Hepatocyte (in vitro differentiated cells): ENCODE results near the gene PRRC2C. TPM values are rescaled to one million over a fixed set of nuclear protein-coding genes. Genes with fewer than 3 reads are reported as not detected.
"Not testable (repeated sequence)": the region's sequence is repeated elsewhere in the genome, so short reads cannot be mapped to it uniquely, and the experiment has no call there.

Experiments
- DNase-seq: peaks from one replicate; pipeline ENCODE4 v3.0.0-alpha.2; 2016; ENCODE audit warnings: low spot score
- H2AFZ ChIP-seq: fragments of 200-600 bp; sonication (generic); 2 replicates; pipeline ENCODE4 v1.6.0; 2016; ENCODE audit warnings: antibody characterized with exemption, mild to moderate bottlenecking
- H3K27ac ChIP-seq: fragments of 200-600 bp; sonication (generic); 2 replicates; pipeline ENCODE4 v1.5.1; 2016; ENCODE audit warnings: mild to moderate bottlenecking
- H3K27me3 ChIP-seq: fragments of 200-600 bp; sonication (generic); 2 replicates; pipeline ENCODE4 v1.6.1; 2016
- H3K36me3 ChIP-seq: fragments of 200-600 bp; sonication (generic); replicated peaks from 2 replicates; pipeline ENCODE4 v1.5.1; 2016; ENCODE audit warnings: low read depth; ENCODE audit not compliant: insufficient read depth
- H3K4me1 ChIP-seq: fragments of 200-600 bp; sonication (generic); 2 replicates; pipeline ENCODE4 v1.5.1; 2016; ENCODE audit warnings: mild to moderate bottlenecking, moderate library complexity; ENCODE audit not compliant: insufficient read depth
- H3K4me2 ChIP-seq: fragments of 200-600 bp; sonication (generic); 2 replicates; pipeline ENCODE4 v1.6.0; 2016
- H3K4me3 ChIP-seq: fragments of 200-600 bp; sonication (generic); 2 replicates; pipeline ENCODE4 v1.5.1; 2016; ENCODE audit warnings: mild to moderate bottlenecking
- H3K79me2 ChIP-seq: fragments of 200-600 bp; sonication (generic); 2 replicates; pipeline ENCODE4 v1.6.0; 2017; ENCODE audit warnings: mild to moderate bottlenecking
- H3K9me2 ChIP-seq: fragments of 200-600 bp; sonication (generic); replicated peaks from 2 replicates; pipeline ENCODE4 v1.6.0; 2017; ENCODE audit warnings: mild to moderate bottlenecking; ENCODE audit not compliant: insufficient read depth
- H3K9me3 ChIP-seq: fragments of 200-600 bp; sonication (generic); 2 replicates; pipeline ENCODE4 v1.5.1; 2016; ENCODE audit warnings: low read depth, mild to moderate bottlenecking
- H4K20me1 ChIP-seq: fragments of 200-600 bp; sonication (generic); 2 replicates; pipeline ENCODE4 v1.6.0; 2016; ENCODE audit warnings: mild to moderate bottlenecking; ENCODE audit not compliant: insufficient read depth, poor library complexity, severe bottlenecking
- CTCF ChIP-seq: fragments of 200-600 bp; sonication (generic); IDR thresholded peaks from 2 replicates; pipeline ENCODE4 v1.5.1; 2016; ENCODE audit warnings: antibody characterized with exemption, mild to moderate bottlenecking; ENCODE audit not compliant: poor library complexity
- EZH2 ChIP-seq: fragments of 200-600 bp; sonication (generic); IDR thresholded peaks from 2 replicates; pipeline ENCODE4 v1.6.1; 2016; ENCODE audit warnings: antibody characterized with exemption, mild to moderate bottlenecking, borderline replicate concordance
- EZH2phosphoT487 ChIP-seq: fragments of 200-600 bp; sonication (generic); IDR thresholded peaks from one replicate; pipeline ENCODE4 v1.6.1; 2018; ENCODE audit warnings: antibody characterized with exemption, mild to moderate bottlenecking, low read depth, moderate library complexity; ENCODE audit not compliant: unreplicated experiment, severe bottlenecking
- WGBS: methylation state at CpG from one replicate; pipeline ENCODE4 v1.1.6; 2016; ENCODE audit warnings: low lambda C conversion rate; ENCODE audit errors: missing lambda C conversion rate; 5-methylcytosine and 5-hydroxymethylcytosine counted together
- polyA plus RNA-seq: library from polyadenylated mRNA; unstranded; fragments of >200 nt; fragmentation: Nextera tagmentation; extraction: Ambion mirVana; gene quantifications from 2 replicates; pipeline ENCODE4 v1.2.1, GENCODE V29; 2016
- total RNA-seq: library from RNA; depleted of rRNA; stranded (reverse); fragments of >200 nt; gene quantifications from 2 replicates; pipeline ENCODE4 v1.2.3, GENCODE V29; 2014

PRRC2C gene
- total and polyA plus RNA-seq, 2 experiments from 2014 or later: 85.2 to 120 TPM

DNA sequence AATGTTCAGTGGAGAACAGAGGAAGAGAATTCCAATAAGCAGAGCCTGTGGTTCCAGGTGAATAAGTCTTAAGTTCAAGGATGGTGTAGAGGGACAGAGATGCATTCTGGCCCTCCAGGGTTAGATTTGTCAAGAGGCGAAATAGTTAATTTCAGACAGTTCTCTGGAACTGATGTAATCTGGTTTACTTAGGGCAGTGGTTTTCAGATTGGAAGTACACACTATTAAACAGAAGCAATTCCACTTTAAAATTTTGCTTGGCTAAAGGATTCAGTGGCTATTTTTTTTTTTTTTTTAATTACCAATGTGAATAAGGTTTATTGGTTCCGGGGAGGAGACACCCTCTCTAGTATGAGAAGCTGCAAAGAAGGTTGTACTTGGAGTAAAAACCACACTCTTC lies 111.4 kb downstream of the PRRC2C start:
- no peak for DNase-seq
- WGBS: 100% methylated on average over 2 of the region's 2 CpGs
- Histone ChIP-seq H4K20me1 (no peaks in the 10 kb centered on the region), H3K4me3 (no peak overlapping the region), H3K9me3 (no peaks in the 10 kb centered on the region), H3K79me2 (no peaks in the 10 kb centered on the region), H3K4me2 (no peak overlapping the region), H3K9me2 (no peaks in the 10 kb centered on the region), H3K4me1 (no peaks in the 10 kb centered on the region), H3K27me3 (no peaks in the 10 kb centered on the region), H2AFZ (no peak overlapping the region), H3K36me3 (peaks cover 4% of the 10 kb centered on the region), H3K27ac (no peak overlapping the region)
- TF ChIP-seq CTCF (no peak), EZH2 (no peak), EZH2phosphoT487 (no peak)

DNA sequence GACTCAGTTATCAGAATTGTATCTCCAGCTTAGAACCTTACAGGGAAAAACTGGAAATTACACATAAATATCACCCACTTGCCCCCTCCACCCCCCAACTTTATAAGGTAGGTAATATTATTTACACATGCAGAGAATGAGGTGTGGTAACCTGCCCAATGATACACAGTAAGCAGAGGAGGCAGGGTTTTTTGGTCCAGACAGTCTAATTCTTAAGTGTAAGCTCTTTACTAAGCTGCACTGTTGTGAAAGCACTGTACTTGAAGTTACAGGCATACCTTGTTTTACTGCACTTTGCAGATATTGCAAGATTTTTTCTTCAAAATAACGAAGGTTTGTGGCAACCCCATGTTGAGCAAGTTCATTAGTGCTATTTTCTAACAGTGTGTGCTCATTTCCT lies 111.9 kb downstream of the PRRC2C start:
- H4K20me1 ChIP-seq: no peaks in the 10 kb centered on the region
- H3K4me2 ChIP-seq: no peak overlapping the region
- H3K4me3 ChIP-seq: no peak overlapping the region
- no peak for DNase-seq
- no peak for TF ChIP-seq EZH2
- no peak for TF ChIP-seq CTCF
- no peak for TF ChIP-seq EZH2phosphoT487
- no peak overlapping the region for H3K27ac ChIP-seq
- H2AFZ ChIP-seq: no peak overlapping the region
- H3K79me2 ChIP-seq: no peaks in the 10 kb centered on the region
- H3K9me2 ChIP-seq: no peaks in the 10 kb centered on the region
- 88% methylated on average over 1 of the region's 1 CpG for WGBS
- H3K9me3 ChIP-seq: no peaks in the 10 kb centered on the region
- H3K27me3 ChIP-seq: no peaks in the 10 kb centered on the region
- H3K4me1 ChIP-seq: no peaks in the 10 kb centered on the region
- H3K36me3 ChIP-seq: peaks cover 4% of the 10 kb centered on the region

GRCh38 chr1:171600310-171600709 lies 115.0 kb downstream of the PRRC2C start:
- not testable (repeated sequence) for H3K9me3 ChIP-seq, H3K36me3 ChIP-seq, H3K4me2 ChIP-seq, H3K27me3 ChIP-seq, H3K79me2 ChIP-seq, DNase-seq, H3K9me2 ChIP-seq, H2AFZ ChIP-seq, H3K4me1 ChIP-seq, H3K4me3 ChIP-seq, H4K20me1 ChIP-seq, H3K27ac ChIP-seq
- 96% methylated on average over 2 of the region's 2 CpGs for WGBS

DNA sequence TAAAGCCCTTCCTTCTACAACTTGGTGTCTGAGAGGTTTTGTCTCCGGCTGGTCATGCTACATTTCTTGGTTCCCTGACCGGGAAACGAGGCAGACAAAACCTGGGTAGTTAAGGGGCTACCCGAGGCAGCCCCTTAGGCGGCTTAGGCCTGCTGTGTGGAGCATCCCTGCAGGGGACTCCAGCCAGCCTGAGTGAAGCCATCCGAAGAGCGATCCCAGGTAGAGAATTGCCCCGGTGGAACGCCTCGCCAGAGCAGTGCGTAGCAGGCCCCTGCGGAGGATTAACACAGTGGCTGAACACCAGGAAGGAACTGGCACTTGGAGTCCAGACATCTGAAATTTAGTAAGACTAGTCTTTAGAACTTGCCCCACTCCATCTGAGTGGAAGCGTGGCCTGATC lies 115.5 kb downstream of the PRRC2C start:
- Histone ChIP-seq H3K27ac (no peak overlapping the region), H3K79me2 (no peaks in the 10 kb centered on the region), H4K20me1 (no peaks in the 10 kb centered on the region), H3K9me3 (no peaks in the 10 kb centered on the region), H2AFZ (no peak overlapping the region), H3K36me3 (no peaks in the 10 kb centered on the region), H3K9me2 (no peaks in the 10 kb centered on the region), H3K4me3 (no peak overlapping the region), H3K27me3 (no peaks in the 10 kb centered on the region), H3K4me2 (no peak overlapping the region), H3K4me1 (no peaks in the 10 kb centered on the region)
- TF ChIP-seq EZH2 (no peak), CTCF (no peak), EZH2phosphoT487 (no peak)
- WGBS: 95% methylated on average over 13 of the region's 13 CpGs
- DNase-seq: no peak

- WGBS: 86% methylated on average over 6 of the region's 6 CpGs
- H3K79me2 ChIP-seq, DNase-seq, H2AFZ ChIP-seq, H3K4me2 ChIP-seq, H3K27me3 ChIP-seq, H3K4me1 ChIP-seq, H3K9me3 ChIP-seq, H3K9me2 ChIP-seq, H3K27ac ChIP-seq, H3K4me3 ChIP-seq, H3K36me3 ChIP-seq, H4K20me1 ChIP-seq: not testable (repeated sequence)
These were observed 117.7 kb downstream of the PRRC2C start for GRCh38 chr1:171603042-171603441.
